ENCODE data around the gene ITGAE.
"Not testable (repeated sequence)": the region's sequence is repeated elsewhere in the genome, so short reads cannot be mapped to it uniquely, and the experiment has no call there.

The ITGAE gene

GRCh38 chr17:3724378-3725077 lies 76.5 kb downstream of the ITGAE start:
- no peak for DNase-seq

DNA sequence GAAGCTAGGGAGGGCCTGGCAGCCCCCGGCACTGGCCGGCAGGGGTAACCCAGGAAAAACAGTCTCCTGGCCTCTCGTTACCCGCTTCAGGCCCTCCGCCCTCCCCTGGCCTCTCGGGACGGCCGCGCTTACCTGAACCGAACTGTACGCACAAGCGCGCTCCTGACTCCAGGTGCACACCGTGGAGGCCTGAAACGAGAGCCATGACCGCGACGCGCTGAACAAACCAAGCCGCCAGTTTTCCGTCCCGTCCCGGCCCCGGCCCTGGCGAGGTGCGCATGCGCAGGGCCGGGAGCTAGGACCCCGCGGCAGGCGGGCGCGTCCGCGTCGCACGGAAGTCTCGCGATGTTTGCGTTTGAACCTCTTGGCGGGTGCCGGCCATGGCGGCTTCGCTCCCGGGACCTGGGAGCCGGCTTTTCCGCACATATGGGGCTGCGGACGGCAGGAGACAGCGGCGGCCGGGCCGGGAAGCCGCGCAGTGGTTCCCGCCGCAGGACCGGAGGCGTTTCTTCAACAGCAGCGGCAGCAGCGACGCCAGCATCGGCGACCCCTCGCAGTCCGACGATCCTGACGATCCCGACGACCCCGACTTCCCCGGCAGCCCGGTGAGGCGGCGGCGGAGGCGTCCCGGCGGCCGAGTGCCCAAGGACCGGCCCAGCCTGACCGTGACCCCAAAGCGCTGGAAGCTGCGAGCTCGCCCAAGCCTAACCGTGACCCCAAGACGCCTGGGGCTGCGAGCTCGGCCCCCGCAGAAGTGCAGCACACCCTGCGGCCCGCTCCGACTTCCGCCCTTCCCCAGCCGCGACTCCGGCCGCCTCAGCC lies 77.2 kb downstream of the ITGAE start, which contains the start of gene HASPIN:
Gene HASPIN, plus strand, starts transcription at position 348 of the 822 bp plus-strand sequence. Its CDS starts 33 bp downstream, at position 381.
- DNase-seq = peak in 1 of 2 experiments; percentile 35

- no peak for DNase-seq
Measured at GRCh38 chr17:3723188-3723555, 77.8 kb downstream of the ITGAE start.

GRCh38 chr17:3722716-3723115 lies 78.3 kb downstream of the ITGAE start:
- no peak for DNase-seq

GRCh38 chr17:3719265-3719664 lies 81.7 kb downstream of the ITGAE start:
- no peak for DNase-seq

GRCh38 chr17:3718201-3718600 lies 82.8 kb downstream of the ITGAE start:
- DNase-seq = no peak

DNA sequence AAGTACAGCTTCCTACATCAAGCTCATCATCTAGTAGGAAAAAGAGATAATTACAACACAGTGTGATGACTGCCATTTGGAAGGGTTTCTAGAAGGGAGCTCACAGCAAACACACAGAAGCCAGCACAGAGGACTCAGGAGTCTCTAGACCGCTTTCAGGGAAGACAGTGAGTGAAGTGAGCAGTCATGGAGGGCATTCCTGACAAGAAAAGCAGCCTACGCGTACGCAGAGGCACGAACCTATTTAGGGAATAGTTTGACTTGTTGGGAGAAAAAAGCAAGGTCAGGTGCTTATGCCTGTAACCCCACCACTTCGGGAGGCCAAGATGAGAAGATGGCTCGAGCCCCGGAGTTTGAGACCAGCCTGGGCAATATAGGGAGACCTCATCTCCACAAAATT lies 85.7 kb downstream of the ITGAE start:
- DNase-seq = no peak

DNA sequence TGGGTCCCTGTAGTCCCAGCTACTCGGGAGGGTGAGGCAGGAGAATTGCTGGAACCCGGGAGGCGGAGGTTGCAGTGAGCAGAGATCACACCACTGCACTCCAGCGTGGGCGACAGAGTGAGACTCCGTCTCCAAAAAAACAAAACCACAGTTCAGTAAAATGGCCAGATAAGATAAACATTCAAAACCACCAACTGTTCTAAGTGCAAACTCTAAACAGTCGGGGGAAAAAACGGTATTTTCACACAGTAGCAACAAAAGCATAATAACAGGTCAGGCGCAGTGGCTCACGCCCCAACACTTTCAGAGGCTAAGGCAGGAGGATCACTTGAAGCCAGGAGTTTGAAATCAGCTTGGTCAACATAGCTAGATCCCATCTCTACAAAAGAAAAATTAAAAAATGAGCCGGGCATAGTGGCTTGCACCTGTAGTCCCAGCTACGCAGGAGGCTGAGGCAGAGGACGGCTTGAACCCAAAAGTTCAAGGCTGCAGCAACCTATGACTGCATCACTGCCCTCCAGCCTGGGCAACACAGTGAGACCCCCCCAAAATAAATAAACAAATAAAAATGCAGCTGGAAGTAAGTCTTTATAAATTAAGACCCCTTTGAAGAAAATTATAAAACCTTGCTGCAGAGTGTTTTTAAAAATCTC lies 88.1 kb downstream of the ITGAE start:
- no peak for DNase-seq

DNA sequence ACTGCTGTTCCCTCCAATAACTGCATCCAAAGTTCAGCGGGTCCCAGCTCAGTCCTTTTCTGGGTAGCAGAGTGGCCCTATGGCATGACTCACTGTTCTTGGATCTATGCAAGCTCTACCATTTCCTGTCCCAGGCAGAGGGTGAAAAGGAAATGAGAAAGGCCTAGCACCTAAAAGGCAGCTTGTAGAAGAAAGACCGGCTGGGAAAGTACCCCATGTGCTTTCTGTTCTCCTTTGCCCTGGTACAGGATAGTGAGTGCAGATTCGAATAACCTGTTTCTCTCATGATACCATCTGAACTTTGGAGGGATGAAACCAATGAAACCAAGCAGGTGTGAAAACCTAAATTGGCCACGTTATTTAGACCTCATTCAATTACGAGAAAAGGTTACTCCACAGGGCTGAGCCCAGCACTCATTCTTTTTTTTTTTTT lies 90.0 kb downstream of the ITGAE start:
- DNase-seq = no peak

GRCh38 chr17:3708366-3708765 lies 92.6 kb downstream of the ITGAE start:
- no peak for DNase-seq

- DNase-seq = not testable (repeated sequence)
Measured at GRCh38 chr17:3705718-3705984, 95.3 kb downstream of the ITGAE start.

DNA sequence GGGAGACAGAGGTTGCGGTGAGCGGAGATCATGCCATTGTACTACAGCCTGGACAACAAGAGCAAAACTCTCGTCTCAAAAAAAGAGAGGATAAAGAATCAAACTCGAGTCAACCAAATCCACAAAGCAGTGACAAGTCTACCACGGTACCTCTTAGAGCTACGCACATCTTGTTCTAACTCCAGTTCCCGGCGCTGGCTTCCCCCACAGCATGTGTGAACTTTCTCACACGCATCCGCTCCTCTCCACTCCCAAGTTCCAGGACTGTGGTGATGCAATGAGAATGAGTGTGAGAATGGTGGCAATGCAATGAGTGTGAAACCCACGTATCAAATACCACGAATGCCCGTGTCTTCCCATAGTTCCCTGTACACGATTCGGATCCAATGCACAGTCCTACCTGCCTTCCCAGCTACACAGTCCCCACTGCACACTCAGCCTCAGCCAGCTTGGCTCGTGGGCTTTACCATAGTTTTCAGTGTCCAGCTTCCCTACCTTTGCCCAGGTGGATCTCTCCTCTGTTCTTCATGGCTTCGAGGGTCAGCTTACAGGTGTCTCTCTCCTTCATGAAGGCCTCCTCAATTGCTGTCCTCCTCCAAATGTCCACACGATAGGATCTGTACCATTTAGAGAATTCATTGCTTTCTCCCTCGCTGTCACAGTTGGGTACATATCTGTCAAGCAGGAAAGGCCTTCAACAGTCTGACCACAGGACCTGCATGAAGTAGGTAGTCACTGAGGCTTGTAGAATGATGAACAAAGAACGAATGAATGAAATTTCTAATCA lies 95.9 kb downstream of the ITGAE start:
- no peak for DNase-seq

- not testable (repeated sequence) for DNase-seq
Measured at GRCh38 chr17:3702041-3702539, 98.9 kb downstream of the ITGAE start.

- no peak for DNase-seq
Measured at GRCh38 chr17:3699951-3700350, 101.0 kb downstream of the ITGAE start.

- no peak for DNase-seq
Measured at GRCh38 chr17:3698139-3698538, 102.8 kb downstream of the ITGAE start.

DNA sequence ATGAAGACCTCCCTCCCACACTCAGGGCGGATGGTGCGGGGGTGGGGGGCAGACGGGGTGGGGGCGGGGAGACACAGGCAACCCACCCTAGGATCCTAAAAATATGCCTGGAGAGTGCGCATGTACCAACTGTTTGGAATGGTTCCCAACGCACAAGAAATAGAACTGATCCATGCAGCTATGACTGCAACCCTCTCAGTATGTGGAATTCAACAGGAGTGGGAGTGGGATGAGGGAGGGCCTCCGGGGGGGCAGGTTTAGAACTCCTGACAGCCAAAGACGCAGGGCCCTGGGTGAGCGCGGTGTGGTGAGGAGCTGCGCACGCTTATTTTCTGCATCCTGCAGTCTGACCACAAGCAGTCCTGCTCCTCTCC lies 103.9 kb downstream of the ITGAE start:
- DNase-seq = no peak

GRCh38 chr17:3695723-3696411 lies 105.1 kb downstream of the ITGAE start, which contains the start of gene P2RX5:
TSS of gene P2RX5 (minus strand) at chr17:3696155. CDS start at chr17:3696005, 150 bp downstream.
- DNase-seq = no peak

DNA sequence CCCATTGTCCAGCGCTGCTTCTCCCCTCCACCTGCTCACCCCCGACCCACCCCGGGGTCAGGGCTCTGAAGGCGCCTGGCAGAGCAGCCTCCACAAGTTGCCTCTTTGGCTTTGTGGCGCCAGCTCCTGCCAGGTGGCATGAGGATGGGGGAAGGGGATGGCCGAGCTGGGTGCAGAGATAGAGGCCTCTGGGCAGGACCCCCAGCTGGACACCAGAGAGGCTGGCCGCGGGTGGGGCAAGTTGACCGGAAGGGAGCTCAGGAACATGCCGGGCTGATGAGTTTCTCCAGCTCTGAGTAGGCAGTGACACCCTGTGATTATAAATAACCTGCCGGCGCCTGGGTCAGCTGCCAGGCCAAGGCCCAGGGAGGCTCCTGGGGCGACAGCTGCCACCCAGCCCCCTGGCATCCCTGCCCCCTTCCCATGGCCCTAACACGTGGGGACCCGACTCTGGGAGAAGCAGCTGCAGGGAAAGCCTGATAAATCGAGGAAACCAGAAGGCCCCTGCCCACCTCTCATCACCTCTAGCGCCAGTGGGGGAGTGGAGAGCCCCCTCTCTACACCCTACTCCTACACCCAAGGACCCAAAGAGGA lies 105.8 kb downstream of the ITGAE start:
- DNase-seq = no peak

DNA sequence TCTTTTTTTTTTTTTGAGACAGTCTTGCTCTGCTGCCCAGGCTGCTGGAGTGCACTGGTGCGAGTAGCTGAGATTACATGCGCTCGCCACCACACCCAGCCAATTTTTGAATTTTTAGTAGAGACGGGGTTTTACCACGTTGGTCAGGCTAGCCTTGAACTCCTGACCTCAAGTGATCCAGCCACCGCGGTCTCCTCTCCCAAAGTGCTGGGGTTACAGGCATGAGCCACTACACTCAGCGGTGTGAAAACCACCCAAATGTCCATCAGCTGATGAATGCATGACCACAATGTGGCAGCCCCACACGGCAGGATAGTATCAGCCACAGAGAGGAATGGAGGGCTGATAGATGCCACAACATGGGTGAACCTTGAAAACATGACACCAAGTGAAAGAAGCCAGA lies 107.2 kb downstream of the ITGAE start:
- no peak for DNase-seq

GRCh38 chr17:3693141-3693540 lies 107.8 kb downstream of the ITGAE start:
- no peak for DNase-seq

DNA sequence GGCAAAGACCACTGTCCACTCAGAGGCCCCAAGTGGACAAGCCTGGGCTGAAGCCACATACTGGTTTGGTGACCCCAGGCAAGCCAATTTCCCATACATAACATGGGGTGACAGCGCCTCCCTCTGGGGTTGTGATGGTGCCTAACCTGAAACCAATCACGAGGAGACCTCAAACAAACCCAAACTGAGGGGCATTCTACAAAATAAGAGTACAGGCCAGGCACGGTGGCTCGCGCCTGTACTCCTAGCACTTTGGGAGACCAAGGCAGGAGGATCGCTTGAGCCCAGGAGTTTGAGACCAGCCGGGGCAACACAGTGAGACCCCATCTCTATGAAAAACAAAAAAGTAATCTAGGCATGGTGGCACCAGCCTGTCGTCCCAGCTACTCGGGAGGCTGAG lies 108.6 kb downstream of the ITGAE start:
- DNase-seq = no peak

DNA sequence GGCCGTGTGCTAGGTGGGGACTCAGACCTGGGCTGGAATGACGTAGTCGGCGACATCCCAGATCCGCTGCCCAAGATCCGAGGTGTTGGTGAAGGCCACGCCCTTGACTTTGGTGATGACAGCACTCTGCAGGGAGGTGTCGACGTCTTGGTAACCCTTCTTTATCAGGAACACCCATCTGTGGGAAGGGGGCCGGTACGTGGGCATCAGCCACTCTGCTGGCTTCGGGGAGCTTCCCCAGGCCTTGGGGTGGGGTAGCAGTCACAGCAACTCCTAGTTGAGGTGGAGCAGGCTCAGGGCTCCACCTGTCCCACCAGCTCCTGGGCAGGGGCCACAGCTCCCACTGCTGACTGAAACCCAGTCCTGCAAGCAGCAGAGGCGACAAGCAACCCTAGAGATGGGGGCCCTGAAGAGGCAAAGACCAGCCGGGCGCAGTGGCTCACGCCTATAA lies 109.3 kb downstream of the ITGAE start:
- no peak for DNase-seq

Measured in cerebellar nuclear complex (tissue), 1 donor.